PC-9 (cell line): ENCODE measurements around the gene SLC7A11. TPM values are rescaled to one million over a fixed set of nuclear protein-coding genes. Genes with fewer than 3 reads are reported as not detected.

ENCODE experiments used
- BruUV-seq: library from RNA; stranded (reverse); fragments of 400-500 nt; replicated peaks from 2 replicates; lab custom pipeline; 2021; lab: Mats Ljungman, UMichigan
- CTCF ChIA-PET: fragments of 300-600 bp; sonication (Branson Sonifier 250); formaldehyde crosslinking; loops from one replicate; lab custom pipeline; 2022; ENCODE audit warnings: antibody characterized with exemption; lab: Charles Lee
- POLR2A ChIA-PET: fragments of 300-600 bp; sonication (Branson Sonifier 250); formaldehyde crosslinking; loops from one replicate; lab custom pipeline; 2022; ENCODE audit warnings: antibody characterized with exemption; ENCODE audit not compliant: unreplicated experiment; lab: Charles Lee
- DNase-seq, 2 experiments: peaks; one replicate each; pipeline versions ENCODE4 v3.0.0 to v3.0.0-alpha.2; 2015 to 2022; ENCODE audit warnings: mixed read lengths in 1 of 2
- H2AFZ ChIP-seq: fragments of 200-600 bp; sonication (generic); 2 replicates; pipeline ENCODE4 v1.8.1; 2017; ENCODE audit warnings: antibody characterized with exemption
- H3F3A ChIP-seq: fragments of 200-600 bp; sonication (generic); 2 replicates; pipeline ENCODE4 v1.8.1; 2017; ENCODE audit warnings: antibody characterized with exemption, mild to moderate bottlenecking, low read depth; ENCODE audit not compliant: insufficient read depth
- H3K27ac ChIP-seq: fragments of 200-600 bp; sonication (generic); 2 replicates; pipeline ENCODE4 v1.6.1; 2016; ENCODE audit warnings: mixed run types
- H3K27me3 ChIP-seq: fragments of 200-600 bp; sonication (generic); 2 replicates; pipeline ENCODE4 v1.6.1; 2016; ENCODE audit warnings: low read depth, mixed run types; ENCODE audit not compliant: insufficient read depth
- H3K36me3 ChIP-seq: fragments of 200-600 bp; sonication (generic); 2 replicates; pipeline ENCODE4 v1.6.1; 2016; ENCODE audit warnings: low read depth, mixed run types
- H3K4me1 ChIP-seq: fragments of 200-600 bp; sonication (generic); replicated peaks from 2 replicates; pipeline ENCODE4 v1.6.1; 2016; ENCODE audit warnings: mixed run types; ENCODE audit not compliant: insufficient read depth
- H3K4me2 ChIP-seq: fragments of 200-600 bp; sonication (generic); 2 replicates; pipeline ENCODE4 v1.6.1; 2017; ENCODE audit warnings: mixed run types
- H3K4me3 ChIP-seq: fragments of 200-600 bp; sonication (generic); 2 replicates; pipeline ENCODE4 v1.6.1; 2016; ENCODE audit warnings: mixed run types
- H3K79me2 ChIP-seq: fragments of 200-600 bp; sonication (generic); 2 replicates; pipeline ENCODE4 v1.6.1; 2017; ENCODE audit warnings: low read depth, mixed run types
- H3K9me2 ChIP-seq: fragments of 200-600 bp; sonication (generic); 2 replicates; pipeline ENCODE4 v1.8.1; 2017; ENCODE audit warnings: mild to moderate bottlenecking; ENCODE audit not compliant: insufficient read depth
- H3K9me3 ChIP-seq: fragments of 200-600 bp; sonication (generic); 2 replicates; pipeline ENCODE4 v1.8.1; 2016; ENCODE audit warnings: low read depth; ENCODE audit not compliant: insufficient read depth
- H4K20me1 ChIP-seq: fragments of 200-600 bp; sonication (generic); 2 replicates; pipeline ENCODE4 v1.8.1; 2017; ENCODE audit not compliant: insufficient read depth
- EZH2 ChIP-seq: fragments of 200-600 bp; sonication (generic); IDR thresholded peaks from 2 replicates; pipeline ENCODE4 v1.8.0; 2017; ENCODE audit warnings: antibody characterized with exemption, low read depth
- intact Hi-C: fragments of 100-400 bp; cut with micrococcal nuclease; formaldehyde crosslinking; loops from one replicate; pipeline ENCODE4 v1.10.0; 2022; ENCODE audit not compliant: unreplicated experiment
- total RNA-seq: library from RNA; stranded (reverse); gene quantifications from 2 replicates; pipeline ENCODE4 v1.2.3, GENCODE V29; 2021
- TF ChIP-seq, protein P1 (sequence below): fragments of 200-600 bp; sonication (generic); conservative IDR thresholded peaks from 2 replicates; pipeline ENCODE4 v1.6.1; 2017; ENCODE audit warnings: mixed run types, antibody characterized with exemption, mild to moderate bottlenecking, moderate library complexity

The SLC7A11 gene
- total RNA-seq, 1 experiment from 2014 or later = 187 TPM

DNA sequence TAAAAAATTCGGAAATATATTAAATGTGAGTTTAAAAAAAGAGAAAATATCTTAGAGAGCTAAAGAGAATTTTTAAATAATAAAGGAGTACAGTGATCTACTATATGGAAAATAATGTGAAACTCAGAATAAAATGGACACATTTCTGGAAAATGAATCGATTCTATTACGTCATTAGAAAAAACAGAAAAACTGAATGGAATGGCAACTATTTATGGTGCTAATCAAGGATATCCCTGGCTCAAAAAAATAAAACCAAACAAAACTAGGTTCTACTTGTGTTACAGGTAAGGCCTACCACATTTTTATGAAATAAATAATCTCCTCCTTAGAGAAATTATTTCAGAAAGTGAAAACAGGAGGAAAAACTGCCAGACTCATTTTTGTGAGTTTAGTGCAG, 5.5 kb upstream of the SLC7A11 start:
- Histone ChIP-seq H3K4me3 (no peak overlapping the region), H3F3A (peaks cover 10% of the 10 kb centered on the region), H3K79me2 (0 out of 2 replicates have a peak, but pooled peaks cover 4% of the 10 kb centered on the region), H3K36me3 (no peaks in the 10 kb centered on the region), H2AFZ (no peak overlapping the region), H3K27me3 (no peaks in the 10 kb centered on the region), H3K4me2 (no peak overlapping the region), H3K27ac (no peak overlapping the region), H3K4me1 (peaks cover 18% of the 10 kb centered on the region), H4K20me1 (no peaks in the 10 kb centered on the region), H3K9me2 (no peaks in the 10 kb centered on the region), H3K9me3 (peaks cover 7% of the 10 kb centered on the region; the same call in 1 of the 2 replicates)
- no peak for DNase-seq
- BruUV-seq = no TSS peak
- no peak for TF ChIP-seq EZH2
- TF ChIP-seq, protein P1, sequence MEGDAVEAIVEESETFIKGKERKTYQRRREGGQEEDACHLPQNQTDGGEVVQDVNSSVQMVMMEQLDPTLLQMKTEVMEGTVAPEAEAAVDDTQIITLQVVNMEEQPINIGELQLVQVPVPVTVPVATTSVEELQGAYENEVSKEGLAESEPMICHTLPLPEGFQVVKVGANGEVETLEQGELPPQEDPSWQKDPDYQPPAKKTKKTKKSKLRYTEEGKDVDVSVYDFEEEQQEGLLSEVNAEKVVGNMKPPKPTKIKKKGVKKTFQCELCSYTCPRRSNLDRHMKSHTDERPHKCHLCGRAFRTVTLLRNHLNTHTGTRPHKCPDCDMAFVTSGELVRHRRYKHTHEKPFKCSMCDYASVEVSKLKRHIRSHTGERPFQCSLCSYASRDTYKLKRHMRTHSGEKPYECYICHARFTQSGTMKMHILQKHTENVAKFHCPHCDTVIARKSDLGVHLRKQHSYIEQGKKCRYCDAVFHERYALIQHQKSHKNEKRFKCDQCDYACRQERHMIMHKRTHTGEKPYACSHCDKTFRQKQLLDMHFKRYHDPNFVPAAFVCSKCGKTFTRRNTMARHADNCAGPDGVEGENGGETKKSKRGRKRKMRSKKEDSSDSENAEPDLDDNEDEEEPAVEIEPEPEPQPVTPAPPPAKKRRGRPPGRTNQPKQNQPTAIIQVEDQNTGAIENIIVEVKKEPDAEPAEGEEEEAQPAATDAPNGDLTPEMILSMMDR = no peak
- POLR2A ChIA-PET = no interaction called here
- intact Hi-C loops = no loop called here
- CTCF ChIA-PET = no interaction called here

DNA sequence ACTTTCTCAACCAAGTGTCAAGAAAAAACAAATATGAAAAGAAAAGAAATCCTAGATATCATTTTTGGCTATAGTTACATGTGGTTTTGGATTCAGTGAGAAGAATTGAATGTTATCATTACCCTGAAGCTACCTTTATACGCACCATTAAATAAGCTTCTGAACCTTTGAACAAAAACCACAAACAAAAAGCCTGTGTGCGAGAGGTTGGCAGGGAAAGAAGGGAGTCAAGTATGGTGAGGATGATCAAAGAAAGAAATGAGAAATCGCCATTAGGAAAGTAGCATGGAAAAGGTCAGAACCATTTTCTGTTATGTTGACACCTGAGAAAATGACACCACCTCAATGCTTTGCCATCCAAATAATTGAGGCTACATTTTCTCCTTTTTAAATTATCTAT, 1.2 kb upstream of the SLC7A11 start:
- Histone ChIP-seq H2AFZ (0 out of 2 replicates have a peak overlapping the region, but pooled peaks have one; percentile 52), H3K9me2 (no peaks in the 10 kb centered on the region), H3K9me3 (peaks cover 7% of the 10 kb centered on the region; the same call in 1 of the 2 replicates), H3K4me2 (peak overlapping the region; percentile 85), H3K27ac (peak overlapping the region; percentile 100), H3K4me1 (peaks cover 18% of the 10 kb centered on the region), H3K36me3 (peaks cover 14% of the 10 kb centered on the region), H3F3A (peaks cover 32% of the 10 kb centered on the region), H3K79me2 (peaks cover 41% of the 10 kb centered on the region), H4K20me1 (no peaks in the 10 kb centered on the region; the same call in 1 of the 2 replicates), H3K4me3 (peak overlapping the region; percentile 64; the same call in 1 of the 2 replicates), H3K27me3 (no peaks in the 10 kb centered on the region)
- BruUV-seq = no TSS peak
- intact Hi-C loops = loop anchor here (2.0 kb wide), 1 partner anchor 333 kb away; no protein-coding TSS in a partner anchor
- CTCF ChIA-PET = no interaction called here
- TF ChIP-seq EZH2 = no peak
- POLR2A ChIA-PET = interaction anchor here (0.7 kb wide), 1 partner anchor 43 kb away, joined by 5 read pairs; no protein-coding TSS in a partner anchor
- DNase-seq = no peak

- Histone ChIP-seq H3K79me2 (peaks cover 46% of the 10 kb centered on the region), H3K9me3 (peaks cover 7% of the 10 kb centered on the region; the same call in 1 of the 2 replicates), H3K4me3 (peak overlapping the region; percentile 64), H3F3A (peaks cover 32% of the 10 kb centered on the region), H3K36me3 (peaks cover 20% of the 10 kb centered on the region), H3K27ac (peak overlapping the region; percentile 100), H3K4me1 (peaks cover 22% of the 10 kb centered on the region), H4K20me1 (no peaks in the 10 kb centered on the region; the same call in 1 of the 2 replicates), H3K9me2 (no peaks in the 10 kb centered on the region), H2AFZ (peak overlapping the region; percentile 69), H3K4me2 (peak overlapping the region; percentile 85), H3K27me3 (no peaks in the 10 kb centered on the region)
- POLR2A ChIA-PET = interaction anchor here (0.6 to 1.1 kb wide), 9 partner anchors 9 to 633 kb away, joined by 3 to 6 read pairs (median 5); no protein-coding TSS in a partner anchor
- TF ChIP-seq, protein P1 = no peak
- no peak for TF ChIP-seq EZH2
- CTCF ChIA-PET = interaction anchor here (1.3 kb wide), 1 partner anchor 252 kb away, joined by 4 read pairs; no protein-coding TSS in a partner anchor
- no TSS peak for BruUV-seq
- DNase-seq = no peak
- intact Hi-C loops = loop anchor here (1.0 to 2.0 kb wide), 4 partner anchors 17 to 334 kb away; no protein-coding TSS in a partner anchor
Observed at GRCh38 chr4:138242834-138243156, 646 bp upstream of the SLC7A11 start.
